Neuronal stem cell (in vitro differentiated cells): Measurements from ENCODE around the gene ULK2.
"Not testable (repeated sequence)": the region's sequence is repeated elsewhere in the genome, so short reads cannot be mapped to it uniquely, and the experiment has no call there.

Experiments
- DNase-seq: peaks from one replicate; pipeline ENCODE4 v3.0.0-alpha.2; 2013; ENCODE audit warnings: low spot score
- H2AFZ ChIP-seq: one replicate; pipeline ENCODE4 v1.6.1; 2013; ENCODE audit warnings: mild to moderate bottlenecking, low read length, inconsistent platforms
- H2AK5ac ChIP-seq: 2 replicates; pipeline ENCODE4 v1.6.1; 2013; ENCODE audit warnings: low read depth, mild to moderate bottlenecking, inconsistent platforms, low read length, moderate library complexity, mixed read lengths
- H2BK120ac ChIP-seq: 2 replicates; pipeline ENCODE4 v1.6.1; 2013; ENCODE audit warnings: low read depth, mild to moderate bottlenecking, inconsistent platforms, low read length, moderate library complexity, mixed read lengths
- H2BK12ac ChIP-seq: one replicate; pipeline ENCODE4 v1.6.1; 2013; ENCODE audit warnings: low read length, inconsistent platforms
- H2BK15ac ChIP-seq: 2 replicates; pipeline ENCODE4 v1.6.1; 2013; ENCODE audit warnings: mild to moderate bottlenecking, low read length, inconsistent platforms, mixed read lengths
- H2BK5ac ChIP-seq: one replicate; pipeline ENCODE4 v1.6.1; 2013; ENCODE audit warnings: inconsistent platforms, mild to moderate bottlenecking, low read length, moderate library complexity
- H3K14ac ChIP-seq: one replicate; pipeline ENCODE4 v1.6.1; 2013; ENCODE audit warnings: low read length, inconsistent platforms
- H3K18ac ChIP-seq: 2 replicates; pipeline ENCODE4 v1.6.1; 2013; ENCODE audit warnings: low read length, inconsistent platforms
- H3K23ac ChIP-seq: 2 replicates; pipeline ENCODE4 v1.6.1; 2013; ENCODE audit warnings: low read depth, mild to moderate bottlenecking, mixed read lengths, low read length, inconsistent platforms; ENCODE audit not compliant: poor library complexity
- H3K27ac ChIP-seq: replicated peaks from 3 replicates; pipeline ENCODE4 v1.5.1; 2013; ENCODE audit warnings: low read length, inconsistent platforms
- H3K27me3 ChIP-seq, 3 experiments: 2 replicates each; pipeline ENCODE4 v1.6.1; 2013; ENCODE audit warnings: low read length in 3 of 3, mild to moderate bottlenecking in 2 of 3, inconsistent platforms in 1 of 3, low read depth in 1 of 3, mixed read lengths in 1 of 3, moderate library complexity in 1 of 3; ENCODE audit not compliant: control insufficient read depth in 3 of 3, insufficient read depth in 3 of 3
- H3K36me3 ChIP-seq, 2 donors: replicated peaks in 1 of 2; 2 replicates each; pipeline ENCODE4 v1.6.1; 2013; ENCODE audit warnings: low read length in 2 of 2; ENCODE audit not compliant: control insufficient read depth in 2 of 2, insufficient read depth in 2 of 2
- H3K4ac ChIP-seq: 2 replicates; pipeline ENCODE4 v1.6.1; 2013; ENCODE audit warnings: inconsistent platforms, mild to moderate bottlenecking, low read length, moderate library complexity
- H3K4me1 ChIP-seq, 2 donors: 1 replicate in 1 of 2; 2 replicates in 1 of 2; pipeline ENCODE4 v1.6.1; 2013; ENCODE audit warnings: low read length in 2 of 2, low read depth in 1 of 2; ENCODE audit not compliant: control insufficient read depth in 2 of 2, insufficient read depth in 1 of 2
- H3K4me2 ChIP-seq: one replicate; pipeline ENCODE4 v1.6.1; 2013; ENCODE audit warnings: mild to moderate bottlenecking, low read length, inconsistent platforms; ENCODE audit not compliant: insufficient read depth, poor library complexity, severe bottlenecking
- H3K4me3 ChIP-seq, 2 donors: 2 replicates each; pipeline ENCODE4 v1.5.1; 2013; ENCODE audit warnings: low read length in 2 of 2, mild to moderate bottlenecking in 2 of 2, inconsistent platforms in 1 of 2, moderate library complexity in 1 of 2
- H3K79me1 ChIP-seq: one replicate; pipeline ENCODE4 v1.6.1; 2013; ENCODE audit warnings: low read depth, mild to moderate bottlenecking, inconsistent platforms, low read length, moderate library complexity
- H3K9ac ChIP-seq: one replicate; pipeline ENCODE4 v1.6.1; 2013; ENCODE audit warnings: mild to moderate bottlenecking, low read depth, low read length, inconsistent platforms; ENCODE audit not compliant: poor library complexity
- H3K9me3 ChIP-seq, 2 donors: replicated peaks in 1 of 2; 2 replicates each; pipeline versions ENCODE3 to v1.6.1; 2013; ENCODE audit warnings: low read length in 2 of 2, mild to moderate bottlenecking in 2 of 2, inconsistent platforms in 1 of 2, low read depth in 1 of 2, mixed read lengths in 1 of 2, moderate library complexity in 1 of 2; ENCODE audit not compliant: control insufficient read depth in 2 of 2, insufficient read depth in 1 of 2
- H4K8ac ChIP-seq: one replicate; pipeline ENCODE4 v1.6.1; 2013; ENCODE audit warnings: low read depth, mild to moderate bottlenecking, inconsistent platforms, low read length, moderate library complexity
- H4K91ac ChIP-seq: one replicate; pipeline ENCODE4 v1.6.1; 2013; ENCODE audit warnings: low read length, low read depth, mild to moderate bottlenecking, inconsistent platforms; ENCODE audit not compliant: poor library complexity
- WGBS, 2 donors: extraction: QIAGEN DNeasy Blood & Tissue Kit; methylation state at CpG; one replicate each; pipeline ENCODE4 v1.1.7; 2013; ENCODE audit warnings: missing lambda C conversion rate in 2 of 2, mixed read lengths in 1 of 2; ENCODE audit not compliant: insufficient read length in 2 of 2, insufficient replicate concordance in 1 of 2; ENCODE audit errors: extremely low coverage in 2 of 2; 5-methylcytosine and 5-hydroxymethylcytosine counted together

Gene ULK2

DNA sequence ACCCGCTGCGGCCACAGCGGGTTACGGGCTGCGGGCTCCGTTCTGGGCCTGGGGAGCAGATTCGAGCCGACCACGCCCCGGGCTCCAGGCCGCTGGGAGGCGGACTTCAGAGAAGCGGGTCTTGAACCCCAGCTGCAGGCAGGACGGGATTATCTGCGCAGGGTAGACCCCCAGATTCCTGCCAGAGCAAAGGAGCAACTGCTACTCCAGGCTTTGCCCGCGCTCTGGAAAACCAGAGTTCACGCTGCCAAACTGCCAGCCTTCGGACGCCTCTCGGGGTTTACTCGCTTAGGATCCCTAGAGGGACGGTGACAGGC lies 301 bp upstream of the ULK2 start:
- Histone ChIP-seq H3K4me3 (peak overlapping the region; percentile 70 to 94), H3K4me1 (peaks cover 0 to 2% of the 10 kb centered on the region in 2 donors), H3K18ac (peak overlapping the region; percentile 96), H3K27ac (no peak overlapping the region), H3K4ac (no peak overlapping the region), H3K23ac (peak overlapping the region; percentile 85), H3K27me3 (peaks cover 0 to 7% (median 3%) of the 10 kb centered on the region in 3 experiments), H3K4me2 (peak overlapping the region; percentile 91), H3K14ac (peak overlapping the region; percentile 9), H2BK12ac (no peak overlapping the region), H2BK120ac (no peak overlapping the region), H4K91ac (no peak overlapping the region), H3K79me1 (no peaks in the 10 kb centered on the region), H2BK5ac (no peak overlapping the region), H3K9me3 (peaks cover 0 to 14% of the 10 kb centered on the region in 2 donors), H2BK15ac (no peak overlapping the region), H2AFZ (peak overlapping the region; percentile 98), H3K9ac (peak overlapping the region; percentile 91), H3K36me3 (no peaks in the 10 kb centered on the region), H4K8ac (no peak overlapping the region), H2AK5ac (no peak overlapping the region)
- DNase-seq: no peak
- WGBS, 2 donors: no CpG with 5 or more reads among the region's 23 CpGs

DNA sequence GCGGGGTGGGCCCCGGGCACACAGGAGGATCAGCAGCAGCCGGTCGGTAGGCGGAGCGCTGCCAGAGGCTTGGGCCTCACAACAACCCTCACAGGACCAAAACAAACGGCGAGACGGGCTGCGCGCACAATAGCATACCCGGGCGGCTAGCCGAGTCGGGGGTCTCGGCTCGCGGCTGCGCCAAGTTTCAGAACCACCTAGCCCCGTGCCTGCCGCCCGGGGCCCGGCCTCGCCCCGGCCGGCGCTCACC lies 732 bp downstream of the ULK2 start:
- DNase-seq: peak; percentile 54

DNA sequence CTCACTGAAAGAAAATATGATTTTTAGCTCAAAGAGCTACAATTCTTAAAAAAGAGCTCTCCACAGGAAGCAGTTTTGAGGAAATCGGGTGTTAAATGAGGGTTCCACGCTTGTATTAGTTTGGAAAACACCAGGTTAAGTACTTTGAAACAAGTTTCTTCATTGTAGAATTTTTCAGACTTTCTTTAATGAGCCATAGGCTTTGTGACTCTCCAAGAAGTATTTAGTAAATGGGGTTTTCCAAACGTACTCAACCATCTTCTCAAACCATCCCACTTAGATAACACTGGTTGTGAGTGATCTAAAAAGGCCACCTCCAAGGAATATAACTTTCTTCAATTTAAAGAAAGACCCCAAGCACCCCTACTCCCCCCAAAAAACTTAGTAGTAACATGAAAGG lies 2.7 kb downstream of the ULK2 start:
- peaks cover 0 to 2% of the 10 kb centered on the region in 2 donors for H3K4me1 ChIP-seq
- H2BK12ac ChIP-seq: no peak overlapping the region
- no peak overlapping the region for H3K14ac ChIP-seq
- H3K4me3 ChIP-seq: no peak overlapping the region
- no peak overlapping the region for H4K91ac ChIP-seq
- no peak overlapping the region for H2AFZ ChIP-seq
- no CpG with 5 or more reads among the region's 3 CpGs for WGBS, 2 donors
- peaks cover 0 to 7% (median 3%) of the 10 kb centered on the region in 3 experiments for H3K27me3 ChIP-seq
- no peak overlapping the region for H3K18ac ChIP-seq
- H2BK120ac ChIP-seq: no peak overlapping the region
- no peak overlapping the region for H2BK15ac ChIP-seq
- no peak overlapping the region for H4K8ac ChIP-seq
- peaks cover 2 to 3% of the 10 kb centered on the region in 2 donors for H3K36me3 ChIP-seq
- no peaks in the 10 kb centered on the region for H3K79me1 ChIP-seq
- H3K23ac ChIP-seq: no peak overlapping the region
- no peak overlapping the region for H3K4ac ChIP-seq
- no peak overlapping the region for H2BK5ac ChIP-seq
- no peak overlapping the region for H3K4me2 ChIP-seq
- H3K9ac ChIP-seq: no peak overlapping the region
- no peak for DNase-seq
- no peak overlapping the region for H2AK5ac ChIP-seq
- no peak overlapping the region for H3K27ac ChIP-seq
- H3K9me3 ChIP-seq: peaks cover 0 to 14% of the 10 kb centered on the region in 2 donors

More for the DNA sequence above, 732 bp downstream of the ULK2 start:
- peak overlapping the region; percentile 87 for H2BK120ac ChIP-seq
- H3K27me3 ChIP-seq: peaks cover 0 to 7% (median 3%) of the 10 kb centered on the region in 3 experiments
- WGBS, 2 donors: no CpG with 5 or more reads among the region's 27 CpGs
- no peak overlapping the region for H3K27ac ChIP-seq
- H2AK5ac ChIP-seq: no peak overlapping the region
- no peaks in the 10 kb centered on the region for H3K79me1 ChIP-seq
- peak overlapping the region; percentile 91 for H3K9ac ChIP-seq
- peak overlapping the region; percentile 73 for H3K23ac ChIP-seq
- no peak overlapping the region for H4K8ac ChIP-seq
- H2BK12ac ChIP-seq: no peak overlapping the region
- H3K9me3 ChIP-seq: peaks cover 0 to 14% of the 10 kb centered on the region in 2 donors
- H3K36me3 ChIP-seq: no peaks in the 10 kb centered on the region
- peaks cover 0 to 2% of the 10 kb centered on the region in 2 donors for H3K4me1 ChIP-seq
- H3K18ac ChIP-seq: peak overlapping the region; percentile 96
- no peak overlapping the region for H2BK15ac ChIP-seq
- H4K91ac ChIP-seq: no peak overlapping the region
- peak overlapping the region; percentile 70 to 94 for H3K4me3 ChIP-seq
- peak overlapping the region; percentile 84 for H3K4ac ChIP-seq
- peak overlapping the region; percentile 98 for H2AFZ ChIP-seq
- peak overlapping the region; percentile 91 for H3K4me2 ChIP-seq
- peak overlapping the region; percentile 87 for H2BK5ac ChIP-seq
- peak overlapping the region; percentile 90 for H3K14ac ChIP-seq

DNA sequence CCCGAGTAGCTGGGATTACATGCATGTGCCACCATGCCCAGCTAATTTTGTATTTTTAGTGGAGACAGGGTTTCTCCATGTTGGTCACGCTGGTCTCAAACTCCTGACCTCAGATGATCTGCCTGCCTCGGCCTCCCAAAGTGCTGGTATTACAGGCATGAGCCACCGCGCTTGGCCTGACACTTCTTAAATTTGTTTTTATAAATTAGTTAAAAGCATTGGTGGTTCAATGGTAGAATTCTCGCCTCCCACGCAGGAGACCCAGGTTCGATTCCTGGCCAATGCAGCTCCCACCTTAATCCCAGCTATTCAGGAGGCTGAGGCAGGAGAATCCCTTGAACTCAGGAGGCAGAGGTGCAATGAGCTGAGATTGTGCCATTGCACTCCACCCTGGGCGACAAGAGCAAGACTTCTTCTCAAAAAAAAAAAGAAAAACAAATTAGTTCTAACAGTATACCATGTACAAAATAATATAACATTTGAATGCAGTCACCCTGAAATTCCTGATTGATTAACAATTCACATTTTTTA lies 7.0 kb downstream of the ULK2 start:
- not testable (repeated sequence) for H3K14ac ChIP-seq, DNase-seq, H3K79me1 ChIP-seq, H3K4ac ChIP-seq, H2AFZ ChIP-seq, H3K4me1 ChIP-seq, H4K8ac ChIP-seq, H3K27ac ChIP-seq, H2BK120ac ChIP-seq, H3K9me3 ChIP-seq, H3K18ac ChIP-seq, H2AK5ac ChIP-seq, H3K27me3 ChIP-seq, H2BK15ac ChIP-seq, H3K4me3 ChIP-seq, H3K36me3 ChIP-seq, H3K4me2 ChIP-seq, H3K9ac ChIP-seq, H2BK12ac ChIP-seq, H3K23ac ChIP-seq, H4K91ac ChIP-seq, H2BK5ac ChIP-seq
- no CpG with 5 or more reads among the region's 9 CpGs for WGBS, 2 donors
